Activated T-cell treated with anti-CD3 and anti-CD28 coated beads, Interleukin-2, amount 50 U/mL, for 48 hours (primary cell): Measurements from ENCODE around the gene GNG2.

Experiments
- DNase-seq, 2 experiments: peaks; one replicate each; pipeline ENCODE4 v3.0.0-alpha.2; 2020

Gene GNG2

GRCh38 chr14:51856792-51857296, 3.6 kb upstream of the GNG2 start:
- DNase-seq: no peak

GRCh38 chr14:51859131-51859530, 1.3 kb upstream of the GNG2 start:
- no peak for DNase-seq

- DNase-seq: no peak
Measured at GRCh38 chr14:51860825-51861499, 550 bp downstream of the GNG2 start.

- no peak for DNase-seq
Measured at GRCh38 chr14:51862176-51862796, 1.9 kb downstream of the GNG2 start.

- no peak for DNase-seq
Measured at GRCh38 chr14:51862860-51863259, 2.4 kb downstream of the GNG2 start.

GRCh38 chr14:51865953-51866747, 5.7 kb downstream of the GNG2 start:
- DNase-seq: no peak

- no peak for DNase-seq
Measured at GRCh38 chr14:51867741-51868140, 7.3 kb downstream of the GNG2 start.

GRCh38 chr14:51868405-51868804, 8.0 kb downstream of the GNG2 start:
- no peak for DNase-seq

- peak; percentile 71 to 78 for DNase-seq
Measured at GRCh38 chr14:51869411-51870100, 9.1 kb downstream of the GNG2 start.

- DNase-seq: no peak
Measured at GRCh38 chr14:51870606-51871005, 10.2 kb downstream of the GNG2 start.

- no peak for DNase-seq
Measured at GRCh38 chr14:51871846-51872245, 11.4 kb downstream of the GNG2 start.

- DNase-seq: no peak
Measured at GRCh38 chr14:51872396-51872795, 12.0 kb downstream of the GNG2 start.

GRCh38 chr14:51873221-51873893, 12.9 kb downstream of the GNG2 start:
- no peak for DNase-seq

- no peak for DNase-seq
Measured at GRCh38 chr14:51877810-51878209, 17.4 kb downstream of the GNG2 start.

GRCh38 chr14:51879170-51879569, 18.8 kb downstream of the GNG2 start:
- no peak for DNase-seq

GRCh38 chr14:51880835-51881580, 20.6 kb downstream of the GNG2 start:
- no peak for DNase-seq

- no peak for DNase-seq
Measured at GRCh38 chr14:51881636-51882035, 21.2 kb downstream of the GNG2 start.

GRCh38 chr14:51883232-51883631, 22.8 kb downstream of the GNG2 start:
- no peak for DNase-seq

GRCh38 chr14:51884086-51884927, 23.9 kb downstream of the GNG2 start:
- no peak for DNase-seq

GRCh38 chr14:51889851-51890250, 29.4 kb downstream of the GNG2 start:
- DNase-seq: no peak

- no peak for DNase-seq
Measured at GRCh38 chr14:51894250-51894649, 33.8 kb downstream of the GNG2 start.
